Skeletal muscle tissue (tissue), 4 donors: Measurements from ENCODE around the gene ENO1. TPM values are rescaled to one million over a fixed set of nuclear protein-coding genes. Genes with fewer than 3 reads are reported as not detected.

Experiments used
- H3K27ac ChIP-seq: one replicate; pipeline ENCODE4 v1.7.0; 2013; ENCODE audit warnings: mild to moderate bottlenecking, low read depth, low read length, inconsistent platforms
- H3K27me3 ChIP-seq, 3 donors: one replicate each; pipeline ENCODE4 v1.7.0; 2013; ENCODE audit warnings: low read length in 3 of 3; ENCODE audit not compliant: control insufficient read depth in 3 of 3, insufficient read depth in 3 of 3
- H3K36me3 ChIP-seq, 3 donors: one replicate each; pipeline ENCODE4 v1.7.0; 2013; ENCODE audit warnings: low read length in 3 of 3; ENCODE audit not compliant: control insufficient read depth in 3 of 3, insufficient read depth in 3 of 3
- H3K4me1 ChIP-seq, 3 donors: one replicate each; pipeline ENCODE4 v1.7.0; 2013; ENCODE audit warnings: low read length in 3 of 3, mild to moderate bottlenecking in 3 of 3; ENCODE audit not compliant: control insufficient read depth in 3 of 3, insufficient read depth in 3 of 3
- H3K4me3 ChIP-seq, 3 donors: one replicate each; pipeline ENCODE4 v1.7.0; 2013; ENCODE audit warnings: low read length in 3 of 3
- H3K9ac ChIP-seq, 3 donors: one replicate each; pipeline ENCODE4 v1.7.0; 2013; ENCODE audit warnings: low read length in 3 of 3, mild to moderate bottlenecking in 3 of 3, moderate library complexity in 2 of 3, low read depth in 1 of 3
- H3K9me3 ChIP-seq, 3 donors: one replicate each; pipeline ENCODE4 v1.7.0; 2013; ENCODE audit warnings: low read length in 3 of 3; ENCODE audit not compliant: control insufficient read depth in 3 of 3
- total RNA-seq: library from RNA; depleted of rRNA; stranded (reverse); fragments of >200 nt; gene quantifications from one replicate; pipeline ENCODE4 v1.2.3, GENCODE V29; 2014
- donor health status: Osteomylitis.

The ENO1 gene
- total RNA-seq, 1 donor from 2014 or later: 320 TPM

- peaks cover 21 to 29% (median 27%) of the 10 kb centered on the region in 3 donors for H3K4me1 ChIP-seq
- peak overlapping the region in 1 of 3 donors; percentile 65 for H3K9ac ChIP-seq
- H3K27me3 ChIP-seq: no peaks in the 10 kb centered on the region
- no peaks in the 10 kb centered on the region for H3K9me3 ChIP-seq
- H3K27ac ChIP-seq: peak overlapping the region; percentile 99
- no peak overlapping the region for H3K4me3 ChIP-seq
- H3K36me3 ChIP-seq: no peaks in the 10 kb centered on the region
Observed at GRCh38 chr1:8879922-8880676, 1.6 kb upstream of the ENO1 start.

- Histone ChIP-seq H3K27me3 (no peaks in the 10 kb centered on the region), H3K27ac (peak overlapping the region; percentile 99), H3K4me3 (peak overlapping the region; percentile 68 to 97 (median 81)), H3K9ac (peak overlapping the region; percentile 51 to 96 (median 96)), H3K4me1 (peaks cover 25 to 34% (median 33%) of the 10 kb centered on the region in 3 donors), H3K9me3 (no peaks in the 10 kb centered on the region), H3K36me3 (peaks cover 0 to 4% (median 3%) of the 10 kb centered on the region in 3 donors)
Observed at GRCh38 chr1:8879464-8879921, 1.0 kb upstream of the ENO1 start.

- Histone ChIP-seq H3K9me3 (no peaks in the 10 kb centered on the region), H3K4me3 (peak overlapping the region; percentile 81 to 97 (median 93)), H3K36me3 (peaks cover 0 to 8% (median 6%) of the 10 kb centered on the region in 3 donors), H3K9ac (peak overlapping the region; percentile 94 to 96 (median 96)), H3K27ac (peak overlapping the region; percentile 99), H3K4me1 (peaks cover 29 to 38% (median 37%) of the 10 kb centered on the region in 3 donors), H3K27me3 (no peaks in the 10 kb centered on the region)
Observed at GRCh38 chr1:8878698-8879463, 395 bp upstream of the ENO1 start.

DNA sequence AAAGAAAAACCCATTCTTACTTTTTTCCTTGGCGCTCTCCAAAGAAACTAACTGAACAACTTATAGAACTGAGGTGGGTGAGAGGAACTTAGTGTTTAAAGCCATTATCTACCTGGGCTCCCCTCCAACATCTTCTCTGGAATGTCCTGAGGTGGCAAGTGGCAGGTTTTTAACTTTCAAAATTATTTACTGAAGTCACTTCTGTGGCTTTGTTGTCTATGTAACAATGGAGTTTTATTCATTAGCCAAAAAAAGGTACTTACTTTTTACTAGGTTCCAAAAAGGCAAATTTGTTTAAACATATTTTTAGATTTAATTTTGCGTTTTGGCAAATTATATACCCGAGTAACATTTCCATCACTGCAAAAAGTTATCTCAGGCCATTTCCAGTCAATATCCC is 2.4 kb downstream of the ENO1 start:
- Histone ChIP-seq H3K27ac (peak overlapping the region; percentile 16), H3K27me3 (no peaks in the 10 kb centered on the region), H3K9ac (no peak overlapping the region), H3K4me3 (no peak overlapping the region), H3K36me3 (peaks cover 22 to 34% (median 27%) of the 10 kb centered on the region in 3 donors), H3K9me3 (no peaks in the 10 kb centered on the region), H3K4me1 (peaks cover 38 to 61% (median 47%) of the 10 kb centered on the region in 3 donors)

- H3K9ac ChIP-seq: no peak overlapping the region
- H3K36me3 ChIP-seq: peaks cover 30 to 42% (median 35%) of the 10 kb centered on the region in 3 donors
- H3K9me3 ChIP-seq: no peaks in the 10 kb centered on the region
- peaks cover 35 to 57% (median 44%) of the 10 kb centered on the region in 3 donors for H3K4me1 ChIP-seq
- H3K27me3 ChIP-seq: no peaks in the 10 kb centered on the region
- peak overlapping the region; percentile 16 for H3K27ac ChIP-seq
- no peak overlapping the region for H3K4me3 ChIP-seq
Observed at GRCh38 chr1:8875216-8875861, 3.1 kb downstream of the ENO1 start.

DNA sequence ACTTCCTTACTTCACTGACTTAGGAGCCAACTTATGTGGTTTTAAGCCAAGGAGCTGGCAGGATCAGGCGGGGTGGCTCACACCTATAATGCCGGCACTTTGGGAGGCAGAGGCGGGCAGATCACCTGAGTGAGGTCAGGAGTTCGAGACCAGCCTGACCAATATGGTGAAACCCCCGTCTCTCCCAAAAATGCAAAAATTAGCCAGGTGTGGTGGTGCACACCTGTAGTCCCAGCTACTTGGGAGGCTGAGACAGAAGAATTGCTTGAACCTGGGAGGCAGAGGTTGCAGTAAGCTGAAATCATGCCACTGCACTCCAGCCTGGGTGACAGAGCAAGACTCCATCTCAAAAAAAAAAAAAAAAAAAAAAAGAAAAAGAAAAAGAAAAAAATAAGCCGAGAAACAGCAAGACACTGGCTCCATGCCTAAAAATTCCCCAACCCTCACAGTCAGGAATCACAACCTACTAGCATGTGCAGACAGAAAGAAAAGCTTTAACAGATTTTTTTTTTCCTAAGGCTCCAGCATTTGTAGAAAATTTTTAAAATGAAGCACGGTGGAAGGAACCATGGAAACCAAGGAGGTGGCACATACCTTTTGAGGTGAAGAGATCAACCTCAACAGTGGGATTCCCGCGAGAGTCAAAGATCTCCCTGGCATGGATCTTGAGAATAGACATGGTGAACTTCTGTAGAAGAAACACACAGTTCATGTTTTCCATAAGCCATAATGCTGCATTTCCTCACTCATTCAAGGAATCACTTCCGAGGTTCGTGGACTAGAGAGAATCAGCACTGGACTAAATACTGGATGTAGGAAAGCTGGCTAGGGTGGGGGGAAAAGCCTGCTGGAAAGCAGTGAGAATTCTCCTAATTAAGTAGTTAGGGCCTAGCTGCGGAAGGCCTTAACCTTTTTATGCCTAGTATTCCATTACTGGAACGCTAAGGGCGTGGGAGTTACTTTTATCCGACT is 4.0 kb downstream of the ENO1 start:
- Histone ChIP-seq H3K9me3 (no peaks in the 10 kb centered on the region), H3K4me1 (peaks cover 34 to 56% (median 36%) of the 10 kb centered on the region in 3 donors), H3K36me3 (peaks cover 36 to 50% (median 43%) of the 10 kb centered on the region in 3 donors), H3K27ac (peak overlapping the region; percentile 71), H3K9ac (peak overlapping the region in 2 of 3 donors; percentile 17 to 34), H3K4me3 (no peak overlapping the region), H3K27me3 (no peaks in the 10 kb centered on the region)

DNA sequence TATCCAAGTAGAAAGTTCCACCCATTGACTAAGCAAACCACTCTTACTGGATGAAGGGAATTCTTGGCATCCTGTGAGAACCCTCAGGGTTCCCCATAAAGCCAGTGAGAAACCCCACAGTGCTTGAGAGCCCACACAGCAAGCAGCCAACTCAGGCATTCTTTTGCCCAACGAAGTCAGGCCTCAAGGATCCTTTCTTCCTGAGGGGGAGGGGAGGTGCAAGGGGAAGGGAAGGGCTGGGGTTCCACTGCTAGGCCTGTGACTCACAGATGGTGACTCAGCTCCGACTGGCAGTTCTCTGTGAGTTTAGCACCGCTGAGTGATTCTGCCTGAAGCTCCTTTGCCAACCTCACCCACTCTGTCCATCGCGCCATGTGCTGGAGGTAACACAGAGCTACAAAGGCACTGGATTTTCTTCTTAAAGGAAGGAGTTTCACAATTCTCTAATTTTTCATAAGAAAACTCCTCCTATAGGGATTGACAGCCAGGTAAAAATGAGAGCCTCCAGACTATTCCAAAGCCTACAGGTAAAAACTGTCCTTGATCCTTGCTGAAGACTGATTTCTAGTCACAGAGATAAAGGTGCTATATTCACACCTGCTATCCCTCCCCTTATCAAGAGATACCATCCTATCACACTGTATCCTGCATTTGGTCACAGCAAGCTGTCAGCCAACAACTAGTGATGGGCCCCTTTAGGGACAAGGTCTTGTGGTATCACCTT is 4.8 kb downstream of the ENO1 start:
- Histone ChIP-seq H3K9ac (peak overlapping the region in 1 of 3 donors; percentile 17), H3K4me3 (no peak overlapping the region), H3K36me3 (peaks cover 43 to 58% (median 49%) of the 10 kb centered on the region in 3 donors)

DNA sequence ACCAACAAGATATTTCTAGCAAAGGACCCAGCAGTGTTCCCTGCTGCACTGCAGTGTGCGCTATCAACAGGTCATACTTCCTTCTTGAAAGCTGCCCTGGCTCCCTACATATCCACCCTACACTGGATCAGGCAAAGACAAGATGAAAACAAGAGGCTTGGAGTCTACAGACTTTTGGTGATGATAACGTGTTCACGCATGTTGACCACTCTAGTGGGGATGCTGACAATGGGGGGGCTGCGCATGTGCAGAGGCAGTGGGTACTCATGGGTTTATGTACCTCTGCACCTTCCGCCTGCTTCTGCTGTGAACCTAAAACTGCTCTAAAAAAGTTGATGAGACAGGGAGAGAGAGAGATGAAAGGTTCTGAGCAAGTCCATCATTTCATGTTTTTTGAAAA is 5.5 kb downstream of the ENO1 start:
- no peaks in the 10 kb centered on the region for H3K27me3 ChIP-seq
- no peaks in the 10 kb centered on the region for H3K9me3 ChIP-seq
- no peak overlapping the region for H3K27ac ChIP-seq
- H3K4me3 ChIP-seq: no peak overlapping the region
- H3K4me1 ChIP-seq: peaks cover 30 to 51% (median 32%) of the 10 kb centered on the region in 3 donors
- peaks cover 47 to 63% (median 54%) of the 10 kb centered on the region in 3 donors for H3K36me3 ChIP-seq
- H3K9ac ChIP-seq: peak overlapping the region in 1 of 3 donors; percentile 23

More for the DNA sequence above, 4.8 kb downstream of the ENO1 start:
- Histone ChIP-seq H3K9me3 (no peaks in the 10 kb centered on the region), H3K27me3 (no peaks in the 10 kb centered on the region), H3K27ac (peak overlapping the region; percentile 71), H3K4me1 (peaks cover 30 to 51% (median 32%) of the 10 kb centered on the region in 3 donors)
